Sigmoid colon (tissue), 7 donors: ENCODE measurements around the gene DNAH7. TPM values are rescaled to one million over a fixed set of nuclear protein-coding genes. Genes with fewer than 3 reads are reported as not detected.

Source experiments
- DNase-seq: peaks from one replicate; pipeline ENCODE4 v3.0.0-alpha.2; 2019
- H3K27ac ChIP-seq, 4 donors: fragments of 200-600 bp; sonication (generic); one replicate each; pipeline ENCODE4 v1.5.1; 2016 to 2019; ENCODE audit warnings: mild to moderate bottlenecking in 1 of 4
- H3K27me3 ChIP-seq, 3 donors: fragments of 200-600 bp; sonication (generic); one replicate each; pipeline ENCODE4 v1.5.1; 2019; ENCODE audit warnings: mild to moderate bottlenecking in 1 of 3
- H3K36me3 ChIP-seq, 4 donors: fragments of 200-600 bp; sonication (generic); one replicate each; pipeline ENCODE4 v1.5.1; 2016 to 2019
- H3K4me1 ChIP-seq, 4 donors: fragments of 200-600 bp; sonication (generic); one replicate each; pipeline ENCODE4 v1.5.1; 2017 to 2019
- H3K4me3 ChIP-seq, 4 donors: fragments of 200-600 bp; sonication (generic); one replicate each; pipeline ENCODE4 v1.5.1; 2017 to 2019; ENCODE audit warnings: mild to moderate bottlenecking in 2 of 4, moderate library complexity in 1 of 4
- H3K9me3 ChIP-seq, 4 donors: fragments of 200-600 bp in 3 of 4; sonication (generic) in 3 of 4; one replicate each; pipeline versions ENCODE4 v1.5.1 to v1.6.1; 2013 to 2019
- EP300 ChIP-seq, 4 donors: sonication (generic); formaldehyde crosslinking; IDR thresholded peaks; one replicate each; pipeline ENCODE4 v1.6.1; 2017; ENCODE audit warnings: antibody characterized with exemption in 4 of 4
- POLR2A ChIP-seq, 2 donors: fragments of 450-650 bp; IDR thresholded peaks; one replicate each; pipeline ENCODE4 v1.6.1; 2016; ENCODE audit warnings: antibody characterized with exemption in 2 of 2, mild to moderate bottlenecking in 2 of 2, moderate library complexity in 2 of 2
- POLR2AphosphoS5 ChIP-seq, 4 donors: sonication (generic); formaldehyde crosslinking; IDR thresholded peaks; one replicate each; pipeline ENCODE4 v1.6.1; 2017; ENCODE audit warnings: antibody characterized with exemption in 4 of 4
- WGBS, 2 donors: extraction: QIAGEN DNeasy Blood & Tissue Kit; methylation state at CpG; one replicate each; pipeline ENCODE4 v1.1.7; 2013; 5-methylcytosine and 5-hydroxymethylcytosine counted together
- intact Hi-C: fragments of 100-400 bp; cut with DNase I; formaldehyde crosslinking; loops from one replicate; pipeline ENCODE4 v1.15.1; 2023
- polyA plus RNA-seq, 3 donors: library from polyadenylated mRNA; stranded (reverse); fragments of 200-250 nt; gene quantifications; one replicate each; pipeline ENCODE4 v1.2.3, GENCODE V29; 2013
- total RNA-seq, 4 donors: library from RNA; depleted of rRNA; stranded (reverse); fragments of >200 nt; gene quantifications; one replicate each; pipeline ENCODE4 v1.1.0, GENCODE V29; 2016
- TF ChIP-seq, protein P1 (sequence below), 4 experiments: fragments of 450-650 bp in 3 of 4; fragments of 200-600 bp in 1 of 4; IDR thresholded peaks; one replicate each; pipeline ENCODE4 v1.5.1; 2016 to 2019; ENCODE audit warnings: antibody characterized with exemption in 4 of 4, mild to moderate bottlenecking in 3 of 4, moderate library complexity in 2 of 4
- donor health status: healthy with polysubstance abuse.
- donor health status: Bipolar disorder and iron deficiency.
- donor health status: healthy.

Gene DNAH7
- total and polyA plus RNA-seq, 7 donors: 0.36 to 1.9 (median 0.99) TPM

DNA sequence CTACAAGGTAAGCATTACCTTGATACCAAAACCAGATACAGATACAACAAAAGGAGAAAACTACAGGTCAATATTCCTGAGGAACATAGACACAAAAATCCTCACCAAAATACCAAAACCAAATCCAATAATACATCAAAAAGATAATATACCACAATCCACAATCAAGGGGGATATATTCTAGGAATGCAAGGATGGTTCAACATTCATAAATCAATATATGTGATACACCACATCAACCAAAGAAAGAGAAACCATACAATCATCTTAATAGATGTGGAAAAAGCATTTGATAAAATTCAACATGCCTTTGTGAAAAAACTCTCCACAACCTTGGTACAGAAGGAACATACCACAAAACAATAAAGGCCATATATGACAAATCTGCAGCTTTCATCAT, 28.4 kb downstream of the DNAH7 start:
- Histone ChIP-seq H3K9me3 (peaks cover 0 to 19% (median 0%) of the 10 kb centered on the region in 4 donors), H3K4me3 (no peak overlapping the region), H3K27ac (no peak overlapping the region), H3K27me3 (no peaks in the 10 kb centered on the region), H3K4me1 (no peaks in the 10 kb centered on the region), H3K36me3 (no peaks in the 10 kb centered on the region)
- DNase-seq: no peak
- TF ChIP-seq, protein P1, sequence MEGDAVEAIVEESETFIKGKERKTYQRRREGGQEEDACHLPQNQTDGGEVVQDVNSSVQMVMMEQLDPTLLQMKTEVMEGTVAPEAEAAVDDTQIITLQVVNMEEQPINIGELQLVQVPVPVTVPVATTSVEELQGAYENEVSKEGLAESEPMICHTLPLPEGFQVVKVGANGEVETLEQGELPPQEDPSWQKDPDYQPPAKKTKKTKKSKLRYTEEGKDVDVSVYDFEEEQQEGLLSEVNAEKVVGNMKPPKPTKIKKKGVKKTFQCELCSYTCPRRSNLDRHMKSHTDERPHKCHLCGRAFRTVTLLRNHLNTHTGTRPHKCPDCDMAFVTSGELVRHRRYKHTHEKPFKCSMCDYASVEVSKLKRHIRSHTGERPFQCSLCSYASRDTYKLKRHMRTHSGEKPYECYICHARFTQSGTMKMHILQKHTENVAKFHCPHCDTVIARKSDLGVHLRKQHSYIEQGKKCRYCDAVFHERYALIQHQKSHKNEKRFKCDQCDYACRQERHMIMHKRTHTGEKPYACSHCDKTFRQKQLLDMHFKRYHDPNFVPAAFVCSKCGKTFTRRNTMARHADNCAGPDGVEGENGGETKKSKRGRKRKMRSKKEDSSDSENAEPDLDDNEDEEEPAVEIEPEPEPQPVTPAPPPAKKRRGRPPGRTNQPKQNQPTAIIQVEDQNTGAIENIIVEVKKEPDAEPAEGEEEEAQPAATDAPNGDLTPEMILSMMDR (IDR thresholded peaks at IDR 0.05): no peak
- TF ChIP-seq EP300 (IDR thresholded peaks at IDR 0.05) (no peak), POLR2AphosphoS5 (IDR thresholded peaks at IDR 0.05) (no peak), POLR2A (IDR thresholded peaks at IDR 0.05) (no peak)
- intact Hi-C loops: no loop called here

DNA sequence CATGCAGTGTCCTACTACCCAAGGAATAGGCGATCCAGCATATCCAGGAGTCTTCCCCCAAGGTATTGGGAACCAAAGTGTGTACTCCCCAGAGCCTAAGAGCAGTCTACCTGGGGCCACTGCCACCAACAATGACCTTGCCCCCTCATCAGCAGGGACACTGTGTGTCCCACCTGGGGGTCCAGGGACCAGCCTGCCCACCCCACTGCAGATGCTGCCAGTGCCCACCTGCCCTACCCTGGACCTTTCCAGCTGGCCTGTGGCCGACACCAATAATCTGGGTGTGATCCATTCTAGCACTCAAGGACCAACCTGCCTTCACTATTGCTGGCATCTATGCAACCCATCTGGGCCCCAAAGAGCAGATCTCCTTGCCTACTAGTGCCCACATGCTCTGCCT, 32.2 kb downstream of the DNAH7 start:
- Histone ChIP-seq H3K4me3 (no peak overlapping the region), H3K9me3 (peaks cover 0 to 16% (median 0%) of the 10 kb centered on the region in 4 donors), H3K4me1 (no peaks in the 10 kb centered on the region), H3K27ac (no peak overlapping the region), H3K36me3 (no peaks in the 10 kb centered on the region), H3K27me3 (no peaks in the 10 kb centered on the region)
- no peak for DNase-seq
- intact Hi-C loops: no loop called here
- 96% methylated on average over 2 of the region's 2 CpGs for WGBS, 2 donors
- TF ChIP-seq POLR2A (IDR thresholded peaks at IDR 0.05) (no peak), POLR2AphosphoS5 (IDR thresholded peaks at IDR 0.05) (no peak)

DNA sequence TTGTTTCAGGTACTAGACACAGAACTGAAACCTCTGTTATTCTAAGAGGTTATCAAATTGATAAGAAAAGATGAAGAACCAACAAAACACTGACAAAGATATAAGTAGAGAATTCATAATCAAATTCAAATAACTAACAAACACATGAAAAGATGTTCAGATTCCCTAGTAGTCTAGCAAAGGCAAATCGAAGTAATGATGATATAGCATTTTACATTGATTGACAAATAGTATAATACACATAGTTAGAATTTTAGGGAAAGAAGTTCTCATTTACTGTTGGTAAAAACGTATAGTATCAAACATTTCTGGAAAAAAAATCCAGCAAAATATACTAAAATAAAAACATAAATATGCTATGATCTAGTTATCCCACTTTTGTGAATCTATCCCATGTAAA, 50.6 kb downstream of the DNAH7 start:
- H3K27ac ChIP-seq: no peak overlapping the region
- WGBS, 2 donors: 83 to 87% methylated on average over 2 of the region's 2 CpGs
- no peaks in the 10 kb centered on the region for H3K27me3 ChIP-seq
- no peak for DNase-seq
- no peaks in the 10 kb centered on the region for H3K36me3 ChIP-seq
- no peaks in the 10 kb centered on the region for H3K9me3 ChIP-seq
- no peak overlapping the region for H3K4me3 ChIP-seq
- intact Hi-C loops: no loop called here
- no peak for TF ChIP-seq EP300 (IDR thresholded peaks at IDR 0.05)
- no peak for TF ChIP-seq POLR2AphosphoS5 (IDR thresholded peaks at IDR 0.05)
- TF ChIP-seq, protein P1 (IDR thresholded peaks at IDR 0.05): no peak
- no peak for TF ChIP-seq POLR2A (IDR thresholded peaks at IDR 0.05)
- no peaks in the 10 kb centered on the region for H3K4me1 ChIP-seq

DNA sequence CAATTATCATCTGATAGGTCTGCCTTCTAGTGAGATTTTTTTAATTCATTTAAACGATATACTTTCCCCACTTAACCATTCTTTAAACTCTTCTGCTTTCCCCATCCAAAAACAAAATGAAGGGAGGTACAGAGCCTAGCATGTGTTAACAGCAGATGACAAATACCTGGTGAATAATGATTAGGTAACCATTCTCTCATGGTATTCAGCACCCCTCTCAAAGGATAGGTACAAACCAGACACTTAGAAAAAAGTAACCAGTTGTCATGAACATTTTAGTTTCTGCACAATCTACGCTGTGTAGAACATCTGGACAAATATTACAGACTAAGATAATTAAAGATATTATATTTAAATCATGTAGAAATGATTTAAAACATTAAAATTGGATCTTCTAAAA, 56.3 kb downstream of the DNAH7 start:
- Histone ChIP-seq H3K36me3 (no peaks in the 10 kb centered on the region), H3K4me3 (no peak overlapping the region), H3K27me3 (no peaks in the 10 kb centered on the region), H3K9me3 (no peaks in the 10 kb centered on the region), H3K4me1 (no peaks in the 10 kb centered on the region), H3K27ac (no peak overlapping the region)
- intact Hi-C loops: no loop called here
- TF ChIP-seq POLR2A (IDR thresholded peaks at IDR 0.05): no peak
- TF ChIP-seq, protein P1 (IDR thresholded peaks at IDR 0.05): no peak
- no peak for TF ChIP-seq POLR2AphosphoS5 (IDR thresholded peaks at IDR 0.05)
- no peak for TF ChIP-seq EP300 (IDR thresholded peaks at IDR 0.05)
- 84 to 87% methylated on average over 2 of the region's 2 CpGs for WGBS, 2 donors
- no peak for DNase-seq

DNA sequence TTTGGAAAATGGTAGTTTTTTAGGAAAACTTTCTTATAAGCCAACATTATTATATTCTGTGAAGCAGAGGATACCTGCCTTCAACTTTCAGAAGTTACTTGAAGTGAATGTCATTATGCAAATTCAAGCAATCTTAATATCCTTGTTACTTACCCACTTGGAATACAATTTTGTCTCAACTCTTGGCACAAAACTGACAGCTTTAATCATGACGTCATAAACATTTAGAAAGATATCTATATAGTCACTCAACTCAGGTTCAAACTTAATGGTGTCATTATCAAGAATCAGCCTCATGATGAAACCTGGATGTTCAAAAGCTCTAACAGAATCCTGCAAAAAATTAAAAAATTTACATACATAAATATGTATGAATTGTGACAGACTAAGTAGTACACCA, 68.1 kb downstream of the DNAH7 start:
- H3K4me1 ChIP-seq: no peaks in the 10 kb centered on the region
- no peaks in the 10 kb centered on the region for H3K36me3 ChIP-seq
- no peaks in the 10 kb centered on the region for H3K9me3 ChIP-seq
- H3K27ac ChIP-seq: no peak overlapping the region
- H3K27me3 ChIP-seq: no peaks in the 10 kb centered on the region
- WGBS, 2 donors: 63 to 95% methylated on average over 1 of the region's 1 CpG
- intact Hi-C loops: no loop called here
- no peak for DNase-seq
- no peak for TF ChIP-seq POLR2AphosphoS5 (IDR thresholded peaks at IDR 0.05)
- H3K4me3 ChIP-seq: no peak overlapping the region

DNA sequence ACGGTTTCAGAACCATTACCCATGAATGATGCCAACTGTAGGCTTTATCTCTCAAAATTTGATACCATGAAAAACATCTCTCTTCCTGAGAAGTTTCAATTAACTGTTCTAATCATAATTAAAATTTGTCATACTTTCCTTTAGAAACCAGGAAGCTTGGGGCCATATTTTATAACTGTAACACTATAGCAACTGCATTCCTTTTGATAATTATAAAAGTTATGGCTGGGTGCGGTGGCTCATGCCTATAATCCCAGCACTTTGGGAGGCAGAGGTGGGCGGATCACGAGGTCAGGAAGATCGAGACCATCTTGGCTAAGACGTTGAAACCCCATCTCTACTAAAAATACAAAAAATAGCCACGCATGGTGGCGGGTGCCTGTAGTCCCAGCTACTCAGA, 70.6 kb downstream of the DNAH7 start:
- H3K27ac ChIP-seq: no peak overlapping the region
- DNase-seq: no peak
- intact Hi-C loops: no loop called here
- 50 to 90% methylated on average over 8 of the region's 8 CpGs for WGBS, 2 donors
- no peak overlapping the region for H3K4me3 ChIP-seq
- no peak for TF ChIP-seq POLR2AphosphoS5 (IDR thresholded peaks at IDR 0.05)
- TF ChIP-seq EP300 (IDR thresholded peaks at IDR 0.05): no peak
- TF ChIP-seq, protein P1 (IDR thresholded peaks at IDR 0.05): no peak
- TF ChIP-seq POLR2A (IDR thresholded peaks at IDR 0.05): no peak
- no peaks in the 10 kb centered on the region for H3K4me1 ChIP-seq
- H3K36me3 ChIP-seq: no peaks in the 10 kb centered on the region
- no peaks in the 10 kb centered on the region for H3K9me3 ChIP-seq
- no peaks in the 10 kb centered on the region for H3K27me3 ChIP-seq
